ENCODE results near the gene ERBB4. TPM values are rescaled to one million over a fixed set of nuclear protein-coding genes. Genes with fewer than 3 reads are reported as not detected.

ERBB4 gene
- total RNA-seq, 1 experiment from 2014 or later: not detected

GRCh38 chr2:211930331-211930730 is 608.3 kb downstream of the ERBB4 start:
- no peak for DNase-seq (ENCODE audit: low read depth)

DNA sequence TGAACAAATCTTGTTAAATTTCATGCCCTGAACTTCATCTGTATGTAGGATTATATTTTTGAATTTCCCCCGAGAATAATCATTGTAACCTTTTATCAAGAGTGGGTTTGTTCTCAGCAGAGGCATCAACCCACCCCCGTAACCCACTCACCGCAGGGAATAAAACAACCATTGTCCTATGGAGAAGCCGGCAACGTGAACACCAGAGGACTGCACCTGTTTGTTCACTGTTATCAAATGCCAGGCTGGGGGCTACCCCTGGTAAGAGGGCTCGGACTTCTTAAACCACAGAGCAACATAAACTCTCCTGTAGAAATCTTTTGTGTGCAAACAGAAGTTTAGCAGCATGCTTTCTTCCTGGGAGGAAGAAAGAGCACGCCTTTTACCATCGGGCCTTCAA is 610.4 kb downstream of the ERBB4 start:
- no peak for DNase-seq (ENCODE audit: low read depth)

DNA sequence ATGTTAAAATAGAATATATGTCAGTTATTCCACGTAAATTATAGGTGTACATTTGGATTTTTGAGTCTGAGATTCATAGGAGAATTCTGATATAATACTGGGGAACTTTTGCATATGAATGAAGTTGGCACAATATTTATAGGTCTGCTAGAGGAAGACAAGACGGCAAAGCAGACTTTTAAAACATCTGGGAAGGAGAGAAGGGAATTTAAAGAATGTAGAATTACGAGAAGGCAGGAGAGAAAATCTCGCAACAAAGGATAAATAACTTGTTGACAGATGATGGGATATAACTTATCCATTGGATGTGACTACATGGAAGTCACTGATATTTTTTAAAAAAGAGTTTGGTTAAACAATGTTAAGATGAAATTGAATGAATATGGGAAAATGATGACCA is 615.6 kb downstream of the ERBB4 start:
- no peak for DNase-seq (ENCODE audit: low read depth)

DNA sequence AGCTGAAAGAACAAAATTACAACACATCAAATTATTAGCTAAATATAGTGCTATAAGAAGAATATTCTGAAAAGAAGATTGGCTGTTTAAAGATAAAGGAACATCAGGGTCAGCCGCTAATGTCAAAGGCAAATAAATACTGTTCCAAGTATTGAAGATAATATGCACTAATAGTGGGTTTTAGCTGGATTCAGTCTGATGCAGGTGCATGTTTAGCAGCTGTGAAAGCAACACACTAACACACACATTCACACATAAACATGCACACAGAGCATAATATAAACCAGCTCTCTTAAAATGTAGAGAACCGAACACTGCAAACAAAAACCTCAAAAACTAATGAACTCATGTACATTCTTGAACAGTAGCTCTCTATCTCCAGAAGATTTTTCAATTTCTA is 634.6 kb downstream of the ERBB4 start:
- DNase-seq (ENCODE audit: low read depth): no peak

DNA sequence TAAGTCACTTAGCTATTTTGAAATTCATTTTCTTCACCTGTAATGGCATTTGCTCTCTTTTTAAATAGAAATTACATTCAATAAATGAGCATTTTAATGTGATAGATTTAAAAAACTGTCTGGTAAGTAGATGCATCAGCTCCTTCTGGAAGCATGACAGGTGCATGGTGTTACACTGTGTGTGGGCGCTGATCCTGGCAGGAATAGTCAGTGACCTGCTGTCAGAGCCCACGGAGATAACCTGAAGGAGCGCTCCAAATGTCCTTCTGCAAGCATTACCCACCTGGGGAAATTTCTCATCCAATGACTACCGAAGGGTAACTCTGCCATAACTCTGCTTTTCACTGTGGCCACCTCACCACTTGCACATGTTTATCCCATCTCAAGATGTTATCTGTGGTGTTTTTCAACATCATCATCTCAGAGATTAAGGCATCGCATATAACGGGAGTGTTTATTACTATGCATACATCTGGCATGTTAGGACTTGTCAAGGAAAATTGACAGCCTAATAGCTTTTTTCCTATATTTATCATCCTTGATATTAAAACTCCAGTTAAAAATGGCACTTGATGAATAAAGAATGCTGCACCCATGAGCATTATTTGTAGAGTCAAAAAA is 637.3 kb downstream of the ERBB4 start:
- DNase-seq (ENCODE audit: low read depth): no peak

GRCh38 chr2:211900518-211900917 is 638.1 kb downstream of the ERBB4 start:
- DNase-seq (ENCODE audit: low read depth): no peak

DNA sequence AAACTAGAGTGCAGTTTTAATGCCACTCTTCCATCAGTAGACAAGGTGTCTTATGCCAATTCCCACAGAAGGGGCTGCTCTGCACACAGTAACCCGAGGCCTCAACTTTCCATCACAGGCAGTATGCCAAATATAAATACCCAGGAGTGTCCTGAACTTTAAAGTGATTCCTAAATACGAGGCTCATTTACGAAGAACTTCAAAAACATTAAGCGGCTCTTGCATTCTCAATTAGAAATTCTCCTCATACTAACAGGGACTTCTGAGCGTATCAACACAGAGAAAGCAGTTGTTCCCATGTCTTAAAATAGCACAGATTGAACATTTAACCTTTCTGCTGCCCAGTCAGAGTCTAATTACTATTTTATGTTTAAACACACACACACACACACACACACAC is 638.6 kb downstream of the ERBB4 start:
- no peak for DNase-seq (ENCODE audit: low read depth)

DNA sequence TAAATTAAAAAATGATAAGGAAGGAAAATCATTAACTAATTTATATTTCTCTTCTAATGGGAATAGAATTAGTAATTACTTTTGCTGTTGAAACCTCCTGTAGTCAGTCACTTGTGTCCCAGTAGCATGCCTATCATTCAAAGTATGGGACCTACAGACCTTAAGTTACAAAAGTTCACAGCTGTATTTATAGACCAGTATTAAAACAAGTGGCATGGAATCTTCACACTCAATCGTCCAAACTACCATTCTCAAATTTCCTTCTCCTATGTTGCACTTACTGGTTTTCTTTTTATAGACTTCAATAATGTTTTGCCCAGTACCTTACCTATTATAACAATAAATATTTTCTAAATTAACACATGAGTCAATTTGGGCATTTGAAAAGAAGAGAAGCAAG is 639.9 kb downstream of the ERBB4 start:
- no peak for DNase-seq (ENCODE audit: low read depth)

DNA sequence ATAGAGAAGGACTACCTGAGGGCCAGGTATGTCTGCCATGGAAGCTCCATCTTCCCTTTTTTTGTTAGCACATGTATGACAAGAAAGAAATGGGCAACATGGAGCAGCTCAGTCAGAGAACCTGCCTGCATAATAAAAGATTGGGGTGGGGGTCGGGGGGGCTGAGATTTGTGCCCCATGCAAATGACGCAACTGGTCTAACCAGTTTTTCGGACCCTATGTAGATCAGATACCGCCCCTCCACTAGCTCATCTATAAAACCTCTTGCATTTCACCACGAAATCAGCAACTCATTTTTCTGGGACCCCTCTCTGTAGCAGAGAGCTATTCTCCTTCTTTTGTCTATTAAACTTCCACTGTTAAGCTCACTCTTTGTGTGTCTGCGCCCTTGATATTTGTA is 657.2 kb downstream of the ERBB4 start:
- no peak for DNase-seq (ENCODE audit: low read depth)

DNA sequence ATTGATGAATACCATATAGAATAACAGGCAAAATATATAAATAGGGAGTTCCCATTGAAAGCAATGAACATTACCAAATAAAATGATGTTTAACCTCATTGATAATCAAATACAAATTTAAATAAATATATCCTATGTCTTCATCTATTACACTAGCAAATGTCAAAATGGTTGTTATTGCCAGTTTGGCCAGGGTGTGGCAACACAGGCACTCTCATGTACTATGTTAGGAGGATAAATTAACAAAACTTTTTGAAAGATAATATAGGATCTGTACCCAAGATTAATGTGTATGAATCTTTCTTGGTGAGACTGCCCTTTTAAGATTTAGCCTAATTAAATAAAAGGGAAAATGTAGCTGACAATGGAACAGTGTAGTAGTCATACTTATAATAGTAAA is 659.3 kb downstream of the ERBB4 start:
- DNase-seq (ENCODE audit: low read depth): no peak

DNA sequence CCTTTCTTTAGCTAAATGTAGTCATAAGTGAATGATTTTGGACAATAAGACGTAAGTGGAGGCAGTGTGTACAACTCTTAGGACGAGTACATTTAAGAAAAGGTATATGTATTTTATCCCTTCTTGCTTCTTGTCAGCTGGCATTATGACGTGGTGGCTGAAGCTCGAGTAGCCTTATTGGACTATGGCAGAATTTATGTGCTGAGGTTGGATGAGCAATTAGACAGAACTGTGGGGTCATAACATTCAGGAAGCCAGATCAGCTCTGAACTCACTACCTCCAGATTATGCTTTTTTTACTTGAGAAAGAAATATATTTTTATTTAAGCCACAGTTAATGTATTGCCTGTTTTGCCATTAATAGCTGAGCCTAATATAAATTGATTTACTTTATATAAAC is 661.5 kb downstream of the ERBB4 start:
- no peak for DNase-seq (ENCODE audit: low read depth)

DNA sequence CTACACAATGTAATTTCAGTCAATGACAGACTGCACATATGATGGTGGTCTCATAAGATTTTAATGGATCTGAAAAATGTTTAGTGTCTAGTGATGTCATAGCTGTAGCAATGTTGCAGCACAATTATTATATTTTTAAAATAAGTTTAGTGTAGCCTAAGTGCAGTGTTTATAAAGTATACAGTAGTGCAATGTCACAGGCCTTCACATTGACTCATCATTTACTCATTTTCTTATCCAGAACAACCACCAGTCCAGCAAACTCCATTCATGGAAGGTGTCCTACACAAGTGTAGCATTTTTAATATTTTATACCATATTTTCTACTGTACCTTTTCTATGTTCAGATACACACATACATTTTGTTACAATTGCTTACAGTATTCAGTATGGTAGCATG is 663.1 kb downstream of the ERBB4 start:
- DNase-seq (ENCODE audit: low read depth): no peak

GRCh38 chr2:211868996-211869533 is 669.5 kb downstream of the ERBB4 start:
- no peak for DNase-seq (ENCODE audit: low read depth)

- DNase-seq (ENCODE audit: low read depth): no peak
Observed at GRCh38 chr2:211867845-211868451, 670.7 kb downstream of the ERBB4 start.

DNA sequence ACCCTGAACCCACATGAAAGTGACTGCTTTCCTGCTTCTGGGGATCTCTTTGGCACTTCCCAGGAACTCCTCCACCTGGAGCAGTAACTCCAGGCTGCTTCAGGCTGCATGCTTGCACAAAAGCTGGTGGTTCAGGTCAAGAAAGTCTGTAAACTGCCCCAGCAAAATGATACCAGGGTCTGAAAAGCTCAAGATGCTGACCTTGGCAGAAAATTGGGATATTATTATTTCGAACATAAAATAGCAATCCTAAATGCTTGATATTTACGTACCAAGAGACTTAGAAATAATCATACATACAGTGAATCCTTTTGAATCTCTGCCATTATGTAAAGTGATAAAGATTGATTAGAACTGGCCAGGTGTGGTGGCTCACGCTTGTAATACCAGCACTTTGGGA is 674.3 kb downstream of the ERBB4 start:
- no peak for DNase-seq (ENCODE audit: low read depth)

DNA sequence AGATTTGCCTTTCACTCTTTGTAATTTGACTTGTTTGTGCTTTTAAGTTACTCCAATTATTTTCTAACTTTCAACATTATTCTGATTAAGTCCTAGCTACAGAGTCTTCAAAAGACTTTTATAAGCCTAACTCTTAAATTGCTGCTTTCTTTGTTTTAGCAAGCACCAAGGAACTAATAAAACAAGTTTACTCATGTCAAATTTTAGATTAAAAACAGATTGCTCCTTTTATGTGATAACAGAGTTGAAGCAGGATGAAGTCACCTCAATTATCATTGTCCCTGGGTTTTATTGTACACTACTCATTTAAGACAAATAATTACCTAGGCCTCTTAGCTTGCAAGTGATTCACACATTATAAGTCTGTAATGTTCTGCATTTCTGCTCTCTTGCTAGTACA is 678.4 kb downstream of the ERBB4 start:
- DNase-seq (ENCODE audit: low read depth): no peak

GRCh38 chr2:211854832-211855231 is 683.8 kb downstream of the ERBB4 start:
- DNase-seq (ENCODE audit: low read depth): no peak

- no peak for DNase-seq (ENCODE audit: low read depth)
Observed at GRCh38 chr2:211846714-211847113, 691.9 kb downstream of the ERBB4 start.

DNA sequence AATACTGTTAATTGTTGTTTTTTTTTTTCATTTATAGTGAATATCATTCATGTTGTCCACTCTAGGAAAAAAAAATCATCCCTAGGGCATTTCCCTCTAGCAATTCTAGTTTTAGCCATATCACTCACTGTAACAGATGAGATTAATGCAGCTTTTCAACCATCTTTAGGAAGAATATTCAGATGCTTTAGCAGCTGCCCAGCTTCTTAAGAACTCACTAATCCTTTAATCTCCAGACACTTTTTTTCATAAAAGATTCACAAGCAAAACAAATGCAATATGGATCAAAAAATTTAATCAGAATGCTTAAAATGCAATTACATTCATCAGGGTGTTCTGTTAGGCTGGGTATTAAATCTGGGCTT is 692.6 kb downstream of the ERBB4 start:
- no peak for DNase-seq (ENCODE audit: low read depth)

DNA sequence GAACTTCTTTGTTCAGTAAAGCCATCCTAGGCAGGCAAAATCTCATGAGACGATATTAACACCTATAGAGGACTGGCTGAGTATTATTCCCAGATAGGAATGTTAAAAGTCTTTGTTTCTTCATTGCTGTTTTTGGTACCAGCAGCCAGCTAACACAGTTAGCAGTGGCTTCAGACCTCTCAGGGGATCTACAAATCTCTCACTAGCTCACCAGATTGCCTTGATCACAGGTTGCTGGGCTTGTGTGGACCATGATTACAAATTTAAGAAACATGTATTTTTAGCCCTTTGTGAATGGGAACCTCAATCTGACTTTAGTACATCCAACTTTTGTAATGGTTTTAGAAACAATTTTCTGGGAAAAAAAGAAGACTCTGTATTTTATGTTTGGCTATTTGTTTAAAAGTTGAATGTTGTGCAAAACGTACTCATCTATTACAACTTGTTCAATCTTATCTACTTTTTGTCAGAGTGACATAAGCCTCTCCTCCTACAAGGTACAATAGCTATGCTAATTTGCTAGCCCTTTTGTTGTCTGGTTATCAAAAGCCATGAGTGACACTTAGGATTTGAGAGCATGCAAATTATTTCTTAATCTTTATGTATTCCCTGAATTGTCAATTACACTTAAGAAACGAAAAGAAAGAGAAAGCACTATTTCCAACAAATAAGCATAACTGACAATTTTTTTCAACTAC is 693.1 kb downstream of the ERBB4 start:
- no peak for DNase-seq (ENCODE audit: low read depth)

- DNase-seq (ENCODE audit: low read depth): no peak
Observed at GRCh38 chr2:211837706-211838105, 700.9 kb downstream of the ERBB4 start.

DNA sequence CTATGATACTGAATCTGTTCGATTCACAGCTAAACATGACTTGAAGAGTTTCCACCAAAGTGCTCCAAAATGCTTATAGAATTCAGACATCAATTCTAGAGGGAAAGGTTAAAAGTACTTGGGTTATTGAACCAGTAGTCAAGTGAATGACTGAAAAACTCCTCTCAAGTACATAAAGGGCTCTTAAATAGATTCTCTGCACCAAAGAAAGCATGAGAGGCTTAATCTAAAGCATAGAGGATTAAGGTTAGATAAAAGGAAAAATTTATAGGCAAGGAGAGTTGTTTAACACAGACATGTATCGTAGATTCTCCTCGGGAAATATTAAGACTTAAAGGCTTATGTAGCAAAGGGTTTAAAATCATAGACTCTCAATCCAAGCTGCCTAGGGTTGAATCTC is 701.4 kb downstream of the ERBB4 start:
- DNase-seq (ENCODE audit: low read depth): no peak

DNA sequence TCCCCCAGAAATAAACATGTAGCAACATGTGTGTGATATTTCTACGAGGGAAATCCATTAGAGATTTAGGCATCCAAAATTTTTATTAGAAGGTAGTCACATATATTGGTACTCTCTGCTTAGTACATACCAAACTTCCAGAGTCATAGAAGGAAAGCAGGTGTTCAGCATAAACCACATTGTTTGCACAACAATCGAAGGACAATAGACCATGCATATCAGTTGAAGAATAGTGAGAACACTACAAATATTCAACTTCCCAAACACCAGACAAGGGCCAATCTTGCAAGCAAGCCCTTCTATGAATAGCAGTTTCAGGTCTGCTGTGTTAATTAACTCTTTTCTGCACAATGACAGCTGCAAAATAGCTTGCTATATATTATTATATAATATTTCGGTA is 702.2 kb downstream of the ERBB4 start:
- no peak for DNase-seq (ENCODE audit: low read depth)

Data from RPMI7951 (cell line).